Measurements from ENCODE around the gene TIGD3. TPM values are rescaled to one million over a fixed set of nuclear protein-coding genes. Genes with fewer than 3 reads are reported as not detected.

Gene TIGD3
- total RNA-seq, 1 donor from 2014 or later: 1.2 TPM

Other genes starting within 250 kb of the TIGD3 start
- gene TM7SF2, start 242.9 kb upstream of the TIGD3 start, total RNA-seq: 28.2 and 28.9 TPM in 2 replicates
- gene ZNHIT2, start 237.1 kb upstream of the TIGD3 start, total RNA-seq: 17.1 and 18.1 TPM in 2 replicates
- 1,048 and 1,049 TPM in 2 replicates for gene FAU, start 232.6 kb upstream of the TIGD3 start, total RNA-seq
- 78.1 and 81.4 TPM in 2 replicates for gene MRPL49, start 232.4 kb upstream of the TIGD3 start, total RNA-seq
- gene SYVN1, start 220.2 kb upstream of the TIGD3 start, total RNA-seq: 36.9 and 39.0 TPM in 2 replicates
- gene SPDYC, start 184.5 kb upstream of the TIGD3 start, total RNA-seq: not detected in 2 replicates
- 87.1 and 96.5 TPM in 2 replicates for gene CAPN1, start 172.8 kb upstream of the TIGD3 start, total RNA-seq
- 77.4 and 82.8 TPM in 2 replicates for gene POLA2, start 92.8 kb upstream of the TIGD3 start, total RNA-seq
- 3.0 and 3.4 TPM in 2 replicates for gene CDC42EP2, start 39.9 kb upstream of the TIGD3 start, total RNA-seq
- gene DPF2, start 20.9 kb upstream of the TIGD3 start, total RNA-seq: 76.6 and 81.0 TPM in 2 replicates
- gene SLC25A45, start 27.9 kb downstream of the TIGD3 start, total RNA-seq: 15.5 and 16.8 TPM in 2 replicates
- 46.7 and 46.8 TPM in 2 replicates for gene FRMD8, start 31.9 kb downstream of the TIGD3 start, total RNA-seq
- 410 and 411 TPM in 2 replicates for gene NEAT1, start 68.0 kb downstream of the TIGD3 start, total RNA-seq
- 5,198 and 5,435 TPM in 2 replicates for gene MALAT1, start 144.3 kb downstream of the TIGD3 start, total RNA-seq
- 94.2 and 95.8 TPM in 2 replicates for gene SCYL1, start 170.3 kb downstream of the TIGD3 start, total RNA-seq
- 94.9 and 96.9 TPM in 2 replicates for gene LTBP3, start 203.6 kb downstream of the TIGD3 start, total RNA-seq
- 83.3 and 83.4 TPM in 2 replicates for gene ZNRD2, start 215.7 kb downstream of the TIGD3 start, total RNA-seq
- gene FAM89B, start 217.8 kb downstream of the TIGD3 start, total RNA-seq: 39.1 and 42.4 TPM in 2 replicates
- 167 and 173 TPM in 2 replicates for gene EHBP1L1, start 221.3 kb downstream of the TIGD3 start, total RNA-seq
- 0.69 and 1.3 TPM in 2 replicates for gene KCNK7, start 241.0 kb downstream of the TIGD3 start, total RNA-seq

Data from activated CD4-positive, alpha-beta T cell treated with anti-CD3 and anti-CD28 coated beads, Interleukin-2, amount 10 ng/mL, durations not matched to agents 24 days and 14 days (primary cell).